Measurements from ENCODE around the gene ZNF2.

Gene ZNF2

DNA sequence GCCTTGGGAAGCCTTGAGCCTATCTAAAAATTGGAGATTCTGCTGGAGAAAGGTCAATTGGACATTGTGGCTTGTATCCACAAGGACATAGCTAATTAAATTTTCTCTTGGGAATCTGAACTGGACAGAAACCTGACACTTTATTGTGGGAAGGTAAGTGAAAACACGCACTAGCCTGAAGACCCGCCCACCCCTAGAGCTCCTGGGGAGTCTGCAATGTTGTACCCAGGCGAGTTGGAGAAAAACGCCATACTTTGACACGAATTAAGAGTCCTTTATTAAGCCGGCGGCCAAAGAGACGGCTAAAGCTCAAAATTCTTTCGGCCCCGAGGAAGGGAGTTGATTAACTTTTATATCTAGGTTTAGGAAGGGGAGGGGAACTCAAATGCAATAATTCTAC lies 40.5 kb downstream of the ZNF2 start:
- no peak for DNase-seq (ENCODE audit: low read depth)

DNA sequence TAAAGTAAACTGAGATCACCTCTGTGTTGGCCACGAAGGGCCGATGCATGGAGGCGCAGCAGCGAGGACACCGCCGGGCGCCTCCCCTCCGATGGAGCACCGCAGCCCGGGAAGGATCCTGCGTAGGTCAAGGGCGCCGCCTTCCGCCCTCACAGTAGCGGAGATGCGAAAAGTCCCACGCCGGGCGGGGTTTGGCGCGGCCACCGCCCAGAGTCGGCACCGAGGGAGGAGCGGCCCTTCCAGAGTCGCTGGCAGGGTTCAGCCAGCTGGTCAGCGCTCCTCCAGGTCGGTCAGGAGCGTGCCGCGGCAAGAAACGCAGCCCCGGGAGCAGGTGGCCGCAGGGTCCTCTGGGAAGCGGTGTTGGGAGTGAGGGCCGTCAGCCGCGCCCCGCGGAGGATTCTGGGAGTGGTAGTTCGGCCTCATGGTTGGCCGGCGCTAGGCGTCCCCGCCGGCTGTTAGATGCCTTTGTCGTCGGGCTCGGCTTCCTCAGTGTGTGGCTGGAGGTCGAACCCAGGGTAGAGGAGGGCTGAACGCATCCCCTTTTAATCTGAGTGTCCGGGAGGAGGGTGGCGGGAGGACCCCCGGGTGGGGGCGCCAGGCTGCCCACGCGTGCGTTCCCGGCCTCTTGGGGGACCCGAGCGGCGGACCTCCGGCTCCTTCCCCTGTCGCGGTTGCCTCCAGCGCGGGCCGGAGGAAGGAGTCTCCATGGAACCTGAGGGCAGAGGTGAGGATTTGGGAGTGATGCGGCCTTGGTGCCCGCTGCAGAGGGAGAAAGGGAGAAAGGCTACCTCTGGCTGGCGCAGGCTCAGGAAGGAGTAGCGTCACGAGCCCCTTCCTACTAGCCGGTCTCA lies 41.7 kb downstream of the ZNF2 start, which contains the start of gene ZNF892:
ZNF892 (plus strand) TSS at position 411 of the 851 bp plus-strand sequence; CDS start at position 706, 295 bp downstream.
- peak; percentile 53 for DNase-seq (ENCODE audit: low read depth)

DNA sequence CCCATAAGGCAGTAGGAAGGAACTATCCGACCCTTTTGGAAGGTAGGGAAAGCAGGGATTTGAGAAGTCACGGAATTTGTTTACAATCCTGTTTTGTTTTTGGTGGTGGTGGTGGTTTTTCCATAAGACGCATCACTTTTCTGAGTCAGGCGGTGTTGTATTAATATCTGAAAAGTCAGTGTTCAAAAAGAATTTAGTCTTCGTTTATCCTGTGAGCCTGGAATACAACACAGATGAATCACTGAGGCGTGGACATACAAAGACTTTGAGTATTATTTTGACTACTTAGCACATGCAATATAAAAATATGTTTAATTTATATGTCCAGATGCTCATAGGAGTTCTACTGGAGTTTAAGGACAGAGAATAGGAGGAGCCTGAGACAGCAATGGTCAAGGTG lies 42.5 kb downstream of the ZNF2 start:
- no peak for DNase-seq (ENCODE audit: low read depth)

DNA sequence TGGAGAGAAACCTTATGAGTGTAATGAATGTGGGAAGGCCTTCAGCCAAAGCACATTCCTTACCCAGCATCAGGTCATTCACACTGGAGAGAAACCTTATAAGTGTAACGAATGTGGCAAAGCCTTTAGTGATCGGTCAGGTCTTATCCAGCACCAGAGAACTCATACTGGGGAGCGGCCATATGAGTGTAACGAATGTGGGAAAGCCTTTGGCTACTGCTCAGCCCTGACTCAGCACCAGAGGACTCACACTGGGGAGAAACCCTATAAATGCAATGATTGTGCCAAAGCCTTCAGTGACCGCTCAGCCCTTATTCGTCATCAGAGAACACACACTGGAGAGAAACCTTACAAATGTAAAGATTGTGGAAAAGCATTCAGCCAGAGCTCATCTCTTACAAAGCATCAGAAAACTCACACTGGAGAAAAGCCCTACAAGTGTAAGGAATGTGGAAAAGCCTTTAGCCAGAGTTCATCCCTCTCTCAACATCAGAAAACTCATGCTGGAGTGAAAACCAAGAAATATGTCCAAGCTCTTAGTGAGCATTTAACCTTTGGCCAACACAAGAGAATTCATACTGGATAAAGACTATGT lies 49.5 kb downstream of the ZNF2 start:
- DNase-seq (ENCODE audit: low read depth) = no peak

DNA sequence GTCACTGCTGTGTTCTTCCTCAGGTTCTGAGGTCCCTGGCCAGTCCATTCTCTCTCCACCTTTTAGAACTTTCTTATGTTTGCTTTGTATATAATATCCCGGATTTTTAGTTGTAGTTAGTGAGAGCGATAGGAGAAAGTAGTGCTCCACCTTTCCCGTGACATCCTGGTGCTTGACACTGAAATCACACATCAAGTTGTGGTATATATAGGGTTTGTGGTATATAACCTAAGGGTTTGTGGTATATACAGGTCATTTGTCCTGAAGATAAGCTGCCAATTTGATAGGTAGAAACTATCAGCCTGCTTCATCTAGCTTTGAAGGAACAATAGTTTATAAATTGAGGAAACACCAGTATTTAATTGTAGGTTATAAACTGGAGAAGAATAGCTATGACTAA lies 54.8 kb downstream of the ZNF2 start:
- no peak for DNase-seq (ENCODE audit: low read depth)

DNA sequence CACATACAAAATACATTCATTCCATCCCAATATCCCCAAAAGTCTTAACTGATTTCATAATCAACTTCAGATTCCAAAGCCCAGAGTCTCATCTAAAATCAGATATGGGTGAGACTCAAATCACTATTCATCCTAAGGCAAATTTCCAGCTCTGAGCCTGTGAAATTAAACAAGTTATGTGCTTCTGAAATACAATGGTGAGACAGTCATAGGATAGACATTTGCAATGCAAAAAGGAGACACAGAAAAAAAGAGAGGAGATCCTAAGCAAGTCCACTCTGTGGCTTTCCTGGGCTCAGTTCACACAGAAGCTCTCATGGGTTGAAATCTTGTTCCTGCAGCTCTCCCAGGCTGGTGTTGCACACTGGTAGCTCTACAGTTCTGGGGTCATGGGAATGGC lies 60.0 kb downstream of the ZNF2 start:
- DNase-seq (ENCODE audit: low read depth) = no peak

DNA sequence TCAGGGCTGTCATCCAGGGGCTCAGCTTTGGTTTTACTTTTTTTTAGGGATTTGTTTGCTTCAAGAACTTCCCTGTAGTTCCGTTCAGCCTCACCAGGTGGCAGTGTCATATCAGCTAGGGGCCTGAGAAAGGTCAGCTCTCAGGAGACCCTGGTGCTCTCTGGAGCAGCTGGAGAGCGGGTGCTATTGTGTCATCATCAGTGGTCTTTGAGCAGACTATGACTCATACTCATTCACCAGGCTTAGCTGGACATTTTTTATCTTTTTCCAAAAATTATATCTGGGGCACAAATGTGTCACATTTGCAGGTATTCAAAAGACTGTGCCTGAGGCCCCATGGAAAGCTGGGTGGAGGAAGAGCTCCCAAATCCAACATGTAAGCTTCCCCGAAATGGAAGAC lies 66.1 kb downstream of the ZNF2 start:
- no peak for DNase-seq (ENCODE audit: low read depth)

DNA sequence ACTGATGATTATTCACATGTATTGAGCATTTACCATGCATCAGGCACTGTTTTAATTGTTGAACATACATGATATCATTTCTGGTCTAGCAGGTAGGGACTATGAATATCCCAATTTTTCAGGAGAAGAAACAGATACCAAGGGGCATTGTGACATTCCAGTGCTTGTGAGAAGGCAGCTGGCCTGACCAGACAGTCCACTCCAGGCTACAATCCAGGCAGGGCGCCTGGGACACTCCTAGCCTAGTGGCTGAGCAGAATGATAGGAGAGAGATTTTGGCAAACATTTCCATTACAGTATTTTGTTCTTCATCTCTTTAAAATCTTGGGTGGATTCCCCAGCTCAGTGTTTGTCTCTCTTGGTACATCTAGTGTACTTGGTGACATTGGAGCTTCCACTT lies 66.6 kb downstream of the ZNF2 start:
- DNase-seq (ENCODE audit: low read depth) = no peak

All from stimulated activated CD8-positive, alpha-beta memory T cell treated with anti-CD3 and anti-CD28 coated beads, Interleukin-15, amount 100 ng/mL, for 24 hours (primary cell).